GM12878 (cell line): ENCODE results near the gene SFSWAP. TPM values are rescaled to one million over a fixed set of nuclear protein-coding genes. Genes with fewer than 3 reads are reported as not detected.

Source experiments
- ATAC-seq: fragments of 200-7000 bp; cut with Tn5 transposase; 3 replicates; pipeline ENCODE4 v1.9.1; 2020; ENCODE audit warnings: mild to moderate bottlenecking, moderate library complexity
- BruUV-seq: library from RNA; stranded (reverse); fragments of 400-500 nt; replicated peaks from 2 replicates; lab custom pipeline; 2021; lab: Mats Ljungman, UMichigan
- CTCF ChIA-PET: fragments of 300-600 bp; sonication (Branson Sonifier 250); formaldehyde crosslinking; extraction: SDS; loops from one replicate; lab custom pipeline; 2021; ENCODE audit warnings: inconsistent platforms; lab: Yijun Ruan, JAX
- POLR2A ChIA-PET: fragments of 350-600 bp; formaldehyde crosslinking; extraction: SDS; loops from one replicate; lab custom pipeline; 2021; ENCODE audit warnings: inconsistent platforms; lab: Charles Lee
- RAD21 ChIA-PET: fragments of 300-600 bp; sonication (Branson Sonifier 250); formaldehyde crosslinking; loops from one replicate; lab custom pipeline; 2023; ENCODE audit warnings: antibody characterized with exemption; ENCODE audit not compliant: unreplicated experiment; lab: Charles Lee
- SMC1A ChIA-PET: fragments of 300-600 bp; sonication (Branson Sonifier 250); formaldehyde crosslinking; loops from one replicate; lab custom pipeline; 2023; ENCODE audit not compliant: unreplicated experiment, uncharacterized antibody; lab: Charles Lee
- DNase-seq: peaks from one replicate; pipeline ENCODE4 v3.0.0-alpha.2; 2011; ENCODE audit warnings: low read depth, low spot score
- FAIRE-seq: peaks from 3 replicates; lab custom pipeline; 2011; peaks lifted over from hg19 to GRCh38; lab: Jason Lieb, UNC
- H2AFZ ChIP-seq: 2 replicates; pipeline ENCODE4 v1.6.0; 2011; ENCODE audit warnings: low read depth, low read length, control low read depth; ENCODE audit not compliant: control insufficient read depth
- H3K27ac ChIP-seq: 2 replicates; pipeline ENCODE4 v1.5.1; 2011; ENCODE audit warnings: control low read depth; ENCODE audit not compliant: control insufficient read depth, insufficient read depth
- H3K27me3 ChIP-seq, 2 experiments: replicated peaks in 1 of 2; 2 replicates each; pipeline versions ENCODE4 v1.6.0 to v1.6.1; 2011; ENCODE audit warnings: low read length in 1 of 2; ENCODE audit not compliant: control insufficient read depth in 2 of 2, insufficient read depth in 2 of 2
- H3K36me3 ChIP-seq, 2 experiments: 2 replicates each; pipeline ENCODE4 v1.5.1; 2011; ENCODE audit warnings: low read length in 1 of 2; ENCODE audit not compliant: control insufficient read depth in 2 of 2, insufficient read depth in 2 of 2
- H3K4me1 ChIP-seq: 2 replicates; pipeline ENCODE4 v1.6.1; 2011; ENCODE audit warnings: mild to moderate bottlenecking, low read length, moderate library complexity, mixed read lengths; ENCODE audit not compliant: control insufficient read depth, insufficient read depth
- H3K4me2 ChIP-seq: 2 replicates; pipeline ENCODE4 v1.6.0; 2011; ENCODE audit warnings: control low read depth; ENCODE audit not compliant: control insufficient read depth, insufficient read depth
- H3K4me3 ChIP-seq: fragments of 200-600 bp; sonication (generic); 2 replicates; pipeline ENCODE4 v1.5.1; 2016
- H3K79me2 ChIP-seq: 2 replicates; pipeline ENCODE4 v1.6.0; 2011; ENCODE audit warnings: low read length; ENCODE audit not compliant: control insufficient read depth, insufficient read depth
- H3K9ac ChIP-seq: 2 replicates; pipeline ENCODE4 v1.8.0; 2011; ENCODE audit warnings: low read length, control low read depth, mixed read lengths; ENCODE audit not compliant: control insufficient read depth, insufficient read depth
- H3K9me3 ChIP-seq: replicated peaks from 3 replicates; pipeline ENCODE4 v1.5.1; 2011; ENCODE audit warnings: mild to moderate bottlenecking, low read length; ENCODE audit not compliant: control insufficient read depth, insufficient read depth
- H4K20me1 ChIP-seq: 2 replicates; pipeline ENCODE4 v1.6.0; 2011; ENCODE audit not compliant: control insufficient read depth, insufficient read depth
- BRCA1 ChIP-seq: IDR thresholded peaks from 2 replicates; pipeline ENCODE4 v1.6.1; 2011; ENCODE audit warnings: low read depth, low read length, improper control_type of control experiment
- CHD2 ChIP-seq: IDR thresholded peaks from 2 replicates; pipeline ENCODE4 v1.6.1; 2011; ENCODE audit warnings: low read depth, low read length, improper control_type of control experiment, borderline replicate concordance
- CHD4 ChIP-seq: fragments of 200-600 bp; sonication (generic); IDR thresholded peaks from 2 replicates; pipeline ENCODE4 v1.6.1; 2016; ENCODE audit warnings: mild to moderate bottlenecking
- EGR1 ChIP-seq, 2 experiments: IDR thresholded peaks; 1 replicate in 1 of 2; 2 replicates in 1 of 2; pipeline ENCODE4 v1.6.1; 2011 to 2012; ENCODE audit warnings: low read depth in 2 of 2, low read length in 2 of 2, borderline replicate concordance in 1 of 2, mild to moderate bottlenecking in 1 of 2, moderate library complexity in 1 of 2
- NFIC ChIP-seq: IDR thresholded peaks from 2 replicates; pipeline ENCODE4 v1.6.1; 2012; ENCODE audit warnings: low read depth, mild to moderate bottlenecking, inconsistent platforms, low read length, moderate library complexity
- NRF1 ChIP-seq: conservative IDR thresholded peaks from 2 replicates; pipeline ENCODE4 v1.6.1; 2011; ENCODE audit warnings: mild to moderate bottlenecking, low read depth, low read length, improper control_type of control experiment
- SMAD1 ChIP-seq: fragments of 450-650 bp; IDR thresholded peaks from 2 replicates; pipeline ENCODE4 v1.6.1; 2018; ENCODE audit warnings: mild to moderate bottlenecking, low read depth; ENCODE audit not compliant: partially characterized antibody
- SPI1 ChIP-seq: IDR thresholded peaks from 2 replicates; pipeline ENCODE4 v1.6.1; 2011; ENCODE audit warnings: low read depth, mild to moderate bottlenecking, low read length, moderate library complexity, borderline replicate concordance; ENCODE audit not compliant: insufficient read depth
- SRF ChIP-seq, 2 experiments: IDR thresholded peaks; 2 replicates each; pipeline ENCODE4 v1.6.1; 2011; ENCODE audit warnings: low read depth in 2 of 2, low read length in 2 of 2, mild to moderate bottlenecking in 1 of 2, moderate library complexity in 1 of 2
- STAT3 ChIP-seq: IDR thresholded peaks from 2 replicates; pipeline ENCODE4 v1.6.1; 2011; ENCODE audit warnings: low read depth, low read length, improper control_type of control experiment
- TARDBP ChIP-seq: IDR thresholded peaks from 2 replicates; pipeline ENCODE4 v1.6.1; 2016; ENCODE audit warnings: borderline replicate concordance
- YY1 ChIP-seq: IDR thresholded peaks from 2 replicates; pipeline ENCODE4 v1.6.1; 2011; ENCODE audit warnings: low read depth, mild to moderate bottlenecking, low read length
- ZNF274 ChIP-seq: IDR thresholded peaks from one replicate; pipeline ENCODE4 v1.8.0; 2011; ENCODE audit not compliant: insufficient read length, insufficient read depth
- ZSCAN29 ChIP-seq: fragments of 450-650 bp; IDR thresholded peaks from 2 replicates; pipeline ENCODE4 v1.6.1; 2017; ENCODE audit warnings: mild to moderate bottlenecking, moderate library complexity
- WGBS: methylation state at CpG from one replicate; pipeline ENCODE4 v1.1.6; 2016; ENCODE audit warnings: low lambda C conversion rate; ENCODE audit not compliant: insufficient replicate concordance, insufficient coverage; ENCODE audit errors: missing lambda C conversion rate; 5-methylcytosine and 5-hydroxymethylcytosine counted together
- in situ Hi-C: fragments of 300-500 bp; cut with MboI; formaldehyde crosslinking; loops from 9 replicates; pipeline ENCODE4 v1.14.3; 2018; ENCODE audit warnings: mixed read lengths
- intact Hi-C: fragments of 100-400 bp; cut with micrococcal nuclease; formaldehyde crosslinking; loops from one replicate; pipeline ENCODE4 v1.14.2; 2022; ENCODE audit not compliant: unreplicated experiment
- polyA plus RNA-seq, 11 experiments: library from polyadenylated mRNA; depleted of rRNA in 4 of 11; unstranded in 6 of 11; stranded (reverse) in 5 of 11; fragments of >200 nt; fragmentation: Nextera tagmentation in 4 of 11; fragmentation: Illumina TruSeq in 1 of 11; extraction: Ambion mirVana in 4 of 11; extraction: Trizol in 1 of 11; gene quantifications; 1 replicate in 1 of 11; 2 replicates in 10 of 11; pipeline versions ENCODE4 v1.2.1 to v1.2.3, GENCODE V29; 2011 to 2016; ENCODE audit warnings: inconsistent platforms in 2 of 11, missing spikeins in 2 of 11, low read depth in 1 of 11
- total RNA-seq, 4 experiments: library from RNA; depleted of rRNA in 3 of 4; stranded (reverse); fragments of >200 nt in 3 of 4; fragmentation: Illumina TruSeq in 1 of 4; extraction: Trizol in 1 of 4; gene quantifications; 2 replicates each; pipeline versions ENCODE4 v1.2.1 to v1.2.3, GENCODE V29; 2013 to 2021
- TF ChIP-seq, protein P1 (sequence below): IDR thresholded peaks from 2 replicates; pipeline ENCODE4 v1.6.1; 2011; ENCODE audit warnings: borderline replicate concordance, low read depth, mild to moderate bottlenecking, moderate library complexity, mixed read lengths, low read length; ENCODE audit not compliant: insufficient read depth; ENCODE audit errors: extremely low read length
- TF ChIP-seq, protein P2 (sequence below): fragments of 450-650 bp; formaldehyde crosslinking; IDR thresholded peaks from 2 replicates; pipeline ENCODE4 v1.4.0; 2020; ENCODE audit warnings: mild to moderate bottlenecking, moderate library complexity
- TF ChIP-seq, protein P3 (sequence below): IDR thresholded peaks from 2 replicates; pipeline ENCODE4 v1.6.1; 2011; ENCODE audit warnings: borderline replicate concordance, low read depth, mild to moderate bottlenecking, moderate library complexity, low read length; ENCODE audit not compliant: insufficient read depth, poor library complexity, severe bottlenecking

Gene SFSWAP
- total and polyA plus RNA-seq, 10 of the 15 experiments (the other 5 are each of a cell fraction or from before 2014, with no cell fraction given) = 1.8 to 48.6 (median 25.0) TPM

DNA sequence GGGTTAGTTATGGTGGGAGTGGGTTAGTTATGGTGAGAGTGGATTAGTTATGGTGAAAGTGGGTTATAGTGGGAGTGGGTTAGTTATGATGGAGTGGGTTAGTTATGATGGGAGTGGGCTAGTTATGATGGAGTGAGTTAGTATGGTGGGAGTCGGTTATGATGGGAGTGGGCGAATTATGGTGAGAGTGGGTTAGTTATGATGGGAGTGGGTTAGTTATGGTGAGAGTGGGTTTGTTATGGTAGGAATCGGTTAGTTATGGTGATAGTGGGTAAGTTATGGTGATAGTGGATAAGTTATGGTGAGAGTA is 22.1 kb upstream of the SFSWAP start:
- Histone ChIP-seq H3K27me3 (no peaks in the 10 kb centered on the region; a peak in 1 of 4 replicates), H3K4me2 (no peak overlapping the region), H2AFZ (no peak overlapping the region), H3K4me1 (no peaks in the 10 kb centered on the region), H3K27ac (no peak overlapping the region), H3K9ac (no peak overlapping the region), H3K9me3 (no peaks in the 10 kb centered on the region; the same call in 2 of the 3 replicates), H3K79me2 (no peaks in the 10 kb centered on the region), H3K36me3 (no peaks in the 10 kb centered on the region), H4K20me1 (no peaks in the 10 kb centered on the region), H3K4me3 (no peak overlapping the region)
- WGBS = 57% methylated on average over 3 of the region's 3 CpGs
- intact Hi-C loops = no loop called here
- in situ Hi-C loops = no loop called here
- SMC1A ChIA-PET = no interaction called here
- no TSS peak for BruUV-seq
- DNase-seq (no peak), ATAC-seq (no peak), FAIRE-seq (no peak)
- CTCF ChIA-PET = no interaction called here
- RAD21 ChIA-PET = no interaction called here
- POLR2A ChIA-PET = no interaction called here
- no peak for TF ChIP-seq STAT3
- TF ChIP-seq NRF1 = no peak
- TF ChIP-seq SMAD1 = no peak
- TF ChIP-seq, protein P1, sequence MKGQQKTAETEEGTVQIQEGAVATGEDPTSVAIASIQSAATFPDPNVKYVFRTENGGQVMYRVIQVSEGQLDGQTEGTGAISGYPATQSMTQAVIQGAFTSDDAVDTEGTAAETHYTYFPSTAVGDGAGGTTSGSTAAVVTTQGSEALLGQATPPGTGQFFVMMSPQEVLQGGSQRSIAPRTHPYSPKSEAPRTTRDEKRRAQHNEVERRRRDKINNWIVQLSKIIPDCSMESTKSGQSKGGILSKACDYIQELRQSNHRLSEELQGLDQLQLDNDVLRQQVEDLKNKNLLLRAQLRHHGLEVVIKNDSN = no peak
- no peak for TF ChIP-seq SRF (IDR thresholded peaks at IDR 0.05; ENCODE audit: low read depth in 2 of 2, low read length in 2 of 2)
- TF ChIP-seq, protein P2, sequence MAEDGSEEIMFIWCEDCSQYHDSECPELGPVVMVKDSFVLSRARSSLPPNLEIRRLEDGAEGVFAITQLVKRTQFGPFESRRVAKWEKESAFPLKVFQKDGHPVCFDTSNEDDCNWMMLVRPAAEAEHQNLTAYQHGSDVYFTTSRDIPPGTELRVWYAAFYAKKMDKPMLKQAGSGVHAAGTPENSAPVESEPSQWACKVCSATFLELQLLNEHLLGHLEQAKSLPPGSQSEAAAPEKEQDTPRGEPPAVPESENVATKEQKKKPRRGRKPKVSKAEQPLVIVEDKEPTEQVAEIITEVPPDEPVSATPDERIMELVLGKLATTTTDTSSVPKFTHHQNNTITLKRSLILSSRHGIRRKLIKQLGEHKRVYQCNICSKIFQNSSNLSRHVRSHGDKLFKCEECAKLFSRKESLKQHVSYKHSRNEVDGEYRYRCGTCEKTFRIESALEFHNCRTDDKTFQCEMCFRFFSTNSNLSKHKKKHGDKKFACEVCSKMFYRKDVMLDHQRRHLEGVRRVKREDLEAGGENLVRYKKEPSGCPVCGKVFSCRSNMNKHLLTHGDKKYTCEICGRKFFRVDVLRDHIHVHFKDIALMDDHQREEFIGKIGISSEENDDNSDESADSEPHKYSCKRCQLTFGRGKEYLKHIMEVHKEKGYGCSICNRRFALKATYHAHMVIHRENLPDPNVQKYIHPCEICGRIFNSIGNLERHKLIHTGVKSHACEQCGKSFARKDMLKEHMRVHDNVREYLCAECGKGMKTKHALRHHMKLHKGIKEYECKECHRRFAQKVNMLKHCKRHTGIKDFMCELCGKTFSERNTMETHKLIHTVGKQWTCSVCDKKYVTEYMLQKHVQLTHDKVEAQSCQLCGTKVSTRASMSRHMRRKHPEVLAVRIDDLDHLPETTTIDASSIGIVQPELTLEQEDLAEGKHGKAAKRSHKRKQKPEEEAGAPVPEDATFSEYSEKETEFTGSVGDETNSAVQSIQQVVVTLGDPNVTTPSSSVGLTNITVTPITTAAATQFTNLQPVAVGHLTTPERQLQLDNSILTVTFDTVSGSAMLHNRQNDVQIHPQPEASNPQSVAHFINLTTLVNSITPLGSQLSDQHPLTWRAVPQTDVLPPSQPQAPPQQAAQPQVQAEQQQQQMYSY = no peak
- TF ChIP-seq BRCA1 = no peak
- TF ChIP-seq, protein P3, sequence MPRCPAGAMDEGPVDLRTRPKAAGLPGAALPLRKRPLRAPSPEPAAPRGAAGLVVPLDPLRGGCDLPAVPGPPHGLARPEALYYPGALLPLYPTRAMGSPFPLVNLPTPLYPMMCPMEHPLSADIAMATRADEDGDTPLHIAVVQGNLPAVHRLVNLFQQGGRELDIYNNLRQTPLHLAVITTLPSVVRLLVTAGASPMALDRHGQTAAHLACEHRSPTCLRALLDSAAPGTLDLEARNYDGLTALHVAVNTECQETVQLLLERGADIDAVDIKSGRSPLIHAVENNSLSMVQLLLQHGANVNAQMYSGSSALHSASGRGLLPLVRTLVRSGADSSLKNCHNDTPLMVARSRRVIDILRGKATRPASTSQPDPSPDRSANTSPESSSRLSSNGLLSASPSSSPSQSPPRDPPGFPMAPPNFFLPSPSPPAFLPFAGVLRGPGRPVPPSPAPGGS = no peak
- TF ChIP-seq EGR1 (IDR thresholded peaks at IDR 0.05; ENCODE audit: borderline replicate concordance in 1 of 2, low read depth in 2 of 2, low read length in 2 of 2) = no peak
- no peak for TF ChIP-seq CHD2
- TF ChIP-seq ZSCAN29 = no peak
- no peak for TF ChIP-seq ZNF274
- TF ChIP-seq SPI1 = no peak
- no peak for TF ChIP-seq CHD4
- TF ChIP-seq TARDBP = no peak
- TF ChIP-seq YY1 = no peak
- TF ChIP-seq NFIC = no peak
